Measurements from ENCODE around the gene SRRM5. TPM values are rescaled to one million over a fixed set of nuclear protein-coding genes. Genes with fewer than 3 reads are reported as not detected.

The SRRM5 gene
- total and polyA plus RNA-seq, 2 experiments from 2014 or later: 0.24 to 0.27 TPM

DNA sequence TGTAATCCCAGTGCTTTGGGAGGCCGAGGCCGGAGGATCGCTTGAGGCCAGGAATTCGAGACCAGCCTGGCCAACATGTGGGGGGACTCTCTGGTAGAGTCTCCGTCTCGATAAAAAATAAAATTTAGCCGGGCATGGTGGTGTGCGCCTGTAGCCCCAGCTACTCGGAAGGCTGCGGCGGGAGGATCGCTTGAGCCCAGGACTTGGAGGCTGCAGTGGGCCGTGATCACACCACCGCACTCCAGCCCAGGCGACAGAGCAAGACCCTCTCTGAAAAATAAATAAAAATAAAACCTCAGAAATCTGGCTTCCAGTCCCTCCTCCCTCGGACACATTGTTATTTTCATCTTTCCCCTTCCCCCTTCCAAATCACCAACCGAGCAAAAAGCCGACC is 16.3 kb upstream of the SRRM5 start:
- no peaks in the 10 kb centered on the region for H3K9me3 ChIP-seq (ENCODE audit: low read depth)
- DNase-seq (ENCODE audit: low spot score): no peak
- H3K79me2 ChIP-seq: peaks cover 57% of the 10 kb centered on the region
- peaks cover 6% of the 10 kb centered on the region for H4K20me1 ChIP-seq (ENCODE audit: insufficient read depth, poor library complexity, severe bottlenecking)
- H3K4me3 ChIP-seq: peak overlapping the region; percentile 34
- peaks cover 15% of the 10 kb centered on the region for H3K4me1 ChIP-seq (ENCODE audit: insufficient read depth)
- peak overlapping the region; percentile 90 for H3K27ac ChIP-seq
- TF ChIP-seq EZH2phosphoT487 (IDR thresholded peaks at IDR 0.05; ENCODE audit: low read depth, severe bottlenecking, unreplicated experiment): no peak
- TF ChIP-seq EZH2 (IDR thresholded peaks at IDR 0.05; ENCODE audit: borderline replicate concordance): no peak
- TF ChIP-seq, protein P1, sequence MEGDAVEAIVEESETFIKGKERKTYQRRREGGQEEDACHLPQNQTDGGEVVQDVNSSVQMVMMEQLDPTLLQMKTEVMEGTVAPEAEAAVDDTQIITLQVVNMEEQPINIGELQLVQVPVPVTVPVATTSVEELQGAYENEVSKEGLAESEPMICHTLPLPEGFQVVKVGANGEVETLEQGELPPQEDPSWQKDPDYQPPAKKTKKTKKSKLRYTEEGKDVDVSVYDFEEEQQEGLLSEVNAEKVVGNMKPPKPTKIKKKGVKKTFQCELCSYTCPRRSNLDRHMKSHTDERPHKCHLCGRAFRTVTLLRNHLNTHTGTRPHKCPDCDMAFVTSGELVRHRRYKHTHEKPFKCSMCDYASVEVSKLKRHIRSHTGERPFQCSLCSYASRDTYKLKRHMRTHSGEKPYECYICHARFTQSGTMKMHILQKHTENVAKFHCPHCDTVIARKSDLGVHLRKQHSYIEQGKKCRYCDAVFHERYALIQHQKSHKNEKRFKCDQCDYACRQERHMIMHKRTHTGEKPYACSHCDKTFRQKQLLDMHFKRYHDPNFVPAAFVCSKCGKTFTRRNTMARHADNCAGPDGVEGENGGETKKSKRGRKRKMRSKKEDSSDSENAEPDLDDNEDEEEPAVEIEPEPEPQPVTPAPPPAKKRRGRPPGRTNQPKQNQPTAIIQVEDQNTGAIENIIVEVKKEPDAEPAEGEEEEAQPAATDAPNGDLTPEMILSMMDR (IDR thresholded peaks at IDR 0.05; ENCODE audit: poor library complexity): no peak
- no peaks in the 10 kb centered on the region for H3K9me2 ChIP-seq (replicated peaks; ENCODE audit: insufficient read depth)
- H3K4me2 ChIP-seq: peak overlapping the region; percentile 100
- peak overlapping the region; percentile 32 for H2AFZ ChIP-seq
- H3K27me3 ChIP-seq: no peaks in the 10 kb centered on the region
- 1% methylated on average over 18 of the region's 18 CpGs for WGBS (ENCODE audit: low lambda C conversion rate, missing lambda C conversion rate)
- no peaks in the 10 kb centered on the region for H3K36me3 ChIP-seq (replicated peaks; ENCODE audit: insufficient read depth, low read depth)

DNA sequence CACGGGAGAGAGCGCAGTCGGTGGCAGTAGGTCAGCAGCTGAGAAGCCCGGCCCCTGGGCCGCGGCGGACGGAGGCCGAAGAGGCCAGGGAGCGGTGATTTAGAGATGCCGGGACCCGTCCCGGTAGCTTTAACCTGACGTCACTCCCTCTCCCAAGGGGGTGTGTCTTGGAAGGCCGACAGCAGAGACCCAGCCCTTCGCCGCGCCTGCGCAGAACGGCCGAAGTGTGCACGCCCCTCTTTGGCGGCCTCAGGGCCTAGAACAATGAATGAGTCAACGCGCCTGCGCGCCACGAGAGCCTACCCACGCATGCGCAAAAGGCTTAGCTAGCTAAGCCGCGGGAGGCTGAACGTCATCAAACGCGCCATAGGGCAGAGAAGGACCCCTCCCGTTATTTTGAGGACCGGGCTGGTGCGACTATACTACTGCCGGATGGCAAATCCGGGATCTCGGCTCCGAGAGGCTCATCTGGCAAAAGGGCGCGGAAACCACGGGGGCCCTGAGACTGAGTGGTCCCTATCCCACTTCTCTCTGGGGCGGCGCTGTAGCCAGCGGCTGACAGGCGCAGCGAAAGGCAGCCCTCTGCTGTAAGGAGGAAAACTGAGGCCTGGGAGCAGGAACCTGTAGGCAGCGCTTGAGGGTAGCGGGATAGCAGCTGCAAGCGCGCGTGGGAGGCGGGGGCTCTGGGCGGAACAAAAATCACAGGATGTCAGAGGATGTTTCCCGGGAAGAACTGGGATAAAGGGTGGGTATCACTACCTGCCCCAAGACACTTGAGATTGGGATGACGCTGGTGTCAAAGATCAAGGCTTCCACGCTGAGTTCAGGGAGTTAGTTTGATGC is 15.7 kb upstream of the SRRM5 start, which contains the start of the genes IRGQ and ZNF576:
Gene IRGQ (minus strand): TSS at position 136 of the 843 bp plus-strand sequence. CDS start 796 bp downstream, outside the sequence.
Gene ZNF576 (plus strand): TSS at position 597 of the 843 bp plus-strand sequence. CDS start 514 bp downstream, outside the sequence.
- Histone ChIP-seq H3K4me1 (ENCODE audit: insufficient read depth) (peaks cover 15% of the 10 kb centered on the region), H3K4me3 (peak within 1 kb of the TSS; percentile 50), H2AFZ (peak within 1 kb of the TSS; percentile 38), H4K20me1 (ENCODE audit: insufficient read depth, poor library complexity, severe bottlenecking) (peaks cover 6% of the 10 kb centered on the region), H3K36me3 (replicated peaks; ENCODE audit: insufficient read depth, low read depth) (no peaks in the 10 kb centered on the region), H3K27me3 (no peaks in the 10 kb centered on the region), H3K79me2 (peaks cover 57% of the 10 kb centered on the region), H3K9me2 (replicated peaks; ENCODE audit: insufficient read depth) (no peaks in the 10 kb centered on the region), H3K9me3 (ENCODE audit: low read depth) (no peaks in the 10 kb centered on the region), H3K27ac (peak within 1 kb of the TSS; percentile 97), H3K4me2 (peak within 1 kb of the TSS; percentile 100)
- TF ChIP-seq EZH2 (IDR thresholded peaks at IDR 0.05; ENCODE audit: borderline replicate concordance): no peak
- TF ChIP-seq, protein P1 (IDR thresholded peaks at IDR 0.05; ENCODE audit: poor library complexity): peak; percentile 13
- WGBS (ENCODE audit: low lambda C conversion rate, missing lambda C conversion rate): under 1% methylated on average over 60 of the region's 60 CpGs
- DNase-seq (ENCODE audit: low spot score): peak; percentile 100

DNA sequence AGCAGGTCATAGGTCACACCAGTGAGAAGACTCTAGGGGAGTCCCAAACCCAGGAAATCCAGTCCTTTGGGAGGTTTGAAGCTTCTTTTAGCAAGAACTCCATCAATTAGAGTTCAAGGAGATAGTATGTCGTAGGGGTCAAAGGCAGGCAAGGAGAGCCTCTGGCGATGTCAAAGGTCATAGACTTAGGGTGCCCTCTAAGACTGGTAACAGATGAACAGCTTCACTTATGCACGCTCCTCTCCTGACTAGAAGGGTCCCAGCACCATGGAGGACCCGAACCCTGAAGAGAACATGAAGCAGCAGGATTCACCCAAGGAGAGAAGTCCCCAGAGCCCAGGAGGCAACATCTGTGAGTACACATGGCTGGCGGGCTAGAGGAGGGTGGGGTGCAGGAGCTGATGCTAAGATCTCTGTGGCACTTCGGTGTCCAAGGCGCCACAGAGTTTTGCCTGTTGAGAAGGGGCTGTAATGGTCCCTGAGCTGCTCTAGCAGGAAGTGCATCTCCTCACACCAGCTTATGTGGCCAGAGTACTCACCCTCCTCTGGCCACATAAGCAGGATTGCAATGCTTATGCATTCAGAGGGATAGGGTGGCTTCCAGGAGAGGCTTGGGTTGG is 14.9 kb upstream of the SRRM5 start:
- Histone ChIP-seq H3K79me2 (peaks cover 57% of the 10 kb centered on the region), H3K27me3 (no peaks in the 10 kb centered on the region), H3K9me2 (replicated peaks; ENCODE audit: insufficient read depth) (no peaks in the 10 kb centered on the region), H3K4me3 (peak overlapping the region; percentile 50), H3K36me3 (replicated peaks; ENCODE audit: insufficient read depth, low read depth) (no peaks in the 10 kb centered on the region), H3K27ac (peak overlapping the region; percentile 97), H3K9me3 (ENCODE audit: low read depth) (no peaks in the 10 kb centered on the region), H3K4me1 (ENCODE audit: insufficient read depth) (peaks cover 15% of the 10 kb centered on the region), H4K20me1 (ENCODE audit: insufficient read depth, poor library complexity, severe bottlenecking) (peaks cover 6% of the 10 kb centered on the region), H2AFZ (peak overlapping the region; percentile 38), H3K4me2 (peak overlapping the region; percentile 95)
- no peak for TF ChIP-seq EZH2 (IDR thresholded peaks at IDR 0.05; ENCODE audit: borderline replicate concordance)
- TF ChIP-seq EZH2phosphoT487 (IDR thresholded peaks at IDR 0.05; ENCODE audit: low read depth, severe bottlenecking, unreplicated experiment): no peak
- TF ChIP-seq, protein P1 (IDR thresholded peaks at IDR 0.05; ENCODE audit: poor library complexity): no peak
- 45% methylated on average over 7 of the region's 7 CpGs for WGBS (ENCODE audit: low lambda C conversion rate, missing lambda C conversion rate)
- DNase-seq (ENCODE audit: low spot score): no peak

Measured in hepatocyte (in vitro differentiated cells).